ENCODE data around the gene ZC3H13. TPM values are rescaled to one million over a fixed set of nuclear protein-coding genes. Genes with fewer than 3 reads are reported as not detected.

Gene ZC3H13
- total RNA-seq, 1 donor: 33.1 TPM

DNA sequence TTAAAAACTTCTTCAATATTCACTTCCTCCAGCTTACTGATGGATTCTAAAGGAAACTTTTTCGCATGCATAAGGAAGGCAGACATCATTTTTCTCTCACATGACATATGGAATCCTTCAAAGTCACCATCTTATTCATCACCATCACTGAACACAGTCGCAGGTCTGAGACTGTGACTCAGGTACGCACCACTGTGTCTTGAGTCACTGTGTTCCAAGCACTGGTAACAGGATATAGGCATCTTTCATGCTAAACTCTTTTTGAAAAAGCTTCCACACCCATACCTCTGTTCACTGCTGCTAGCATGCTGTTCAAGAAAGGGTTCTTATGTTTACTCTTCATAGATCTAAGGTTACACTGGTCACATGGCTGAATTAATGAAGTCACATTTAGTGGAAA is 133.9 kb downstream of the ZC3H13 start:
- DNase-seq (ENCODE audit: low read depth): no peak
- TF ChIP-seq, protein P1, sequence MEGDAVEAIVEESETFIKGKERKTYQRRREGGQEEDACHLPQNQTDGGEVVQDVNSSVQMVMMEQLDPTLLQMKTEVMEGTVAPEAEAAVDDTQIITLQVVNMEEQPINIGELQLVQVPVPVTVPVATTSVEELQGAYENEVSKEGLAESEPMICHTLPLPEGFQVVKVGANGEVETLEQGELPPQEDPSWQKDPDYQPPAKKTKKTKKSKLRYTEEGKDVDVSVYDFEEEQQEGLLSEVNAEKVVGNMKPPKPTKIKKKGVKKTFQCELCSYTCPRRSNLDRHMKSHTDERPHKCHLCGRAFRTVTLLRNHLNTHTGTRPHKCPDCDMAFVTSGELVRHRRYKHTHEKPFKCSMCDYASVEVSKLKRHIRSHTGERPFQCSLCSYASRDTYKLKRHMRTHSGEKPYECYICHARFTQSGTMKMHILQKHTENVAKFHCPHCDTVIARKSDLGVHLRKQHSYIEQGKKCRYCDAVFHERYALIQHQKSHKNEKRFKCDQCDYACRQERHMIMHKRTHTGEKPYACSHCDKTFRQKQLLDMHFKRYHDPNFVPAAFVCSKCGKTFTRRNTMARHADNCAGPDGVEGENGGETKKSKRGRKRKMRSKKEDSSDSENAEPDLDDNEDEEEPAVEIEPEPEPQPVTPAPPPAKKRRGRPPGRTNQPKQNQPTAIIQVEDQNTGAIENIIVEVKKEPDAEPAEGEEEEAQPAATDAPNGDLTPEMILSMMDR (IDR thresholded peaks at IDR 0.05; ENCODE audit: insufficient read depth, low read length): no peak
- no peak overlapping the region for H3K4me3 ChIP-seq (ENCODE audit: low read depth, low read length)

DNA sequence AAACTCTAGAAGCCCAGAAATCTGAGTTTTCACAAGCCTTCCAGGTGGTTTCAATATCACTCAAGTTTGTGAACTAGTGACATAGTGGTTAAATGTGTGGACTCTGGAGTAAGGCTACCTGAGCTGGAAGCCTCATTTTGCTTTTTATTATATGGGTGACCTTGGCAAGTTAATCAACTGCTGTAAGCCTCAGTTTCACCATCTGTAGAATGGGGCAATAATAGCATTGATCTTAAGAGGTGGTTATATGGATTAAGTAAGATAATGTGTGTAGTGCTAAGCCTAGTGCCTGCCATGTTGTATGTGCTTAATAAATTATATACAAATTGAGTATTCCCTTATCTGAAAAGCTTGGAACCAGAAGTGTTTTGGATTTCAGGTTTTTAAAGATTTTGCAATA is 135.5 kb downstream of the ZC3H13 start:
- H3K4me3 ChIP-seq (ENCODE audit: low read depth, low read length): no peak overlapping the region
- DNase-seq (ENCODE audit: low read depth): no peak
- TF ChIP-seq, protein P1 (IDR thresholded peaks at IDR 0.05; ENCODE audit: insufficient read depth, low read length): no peak

DNA sequence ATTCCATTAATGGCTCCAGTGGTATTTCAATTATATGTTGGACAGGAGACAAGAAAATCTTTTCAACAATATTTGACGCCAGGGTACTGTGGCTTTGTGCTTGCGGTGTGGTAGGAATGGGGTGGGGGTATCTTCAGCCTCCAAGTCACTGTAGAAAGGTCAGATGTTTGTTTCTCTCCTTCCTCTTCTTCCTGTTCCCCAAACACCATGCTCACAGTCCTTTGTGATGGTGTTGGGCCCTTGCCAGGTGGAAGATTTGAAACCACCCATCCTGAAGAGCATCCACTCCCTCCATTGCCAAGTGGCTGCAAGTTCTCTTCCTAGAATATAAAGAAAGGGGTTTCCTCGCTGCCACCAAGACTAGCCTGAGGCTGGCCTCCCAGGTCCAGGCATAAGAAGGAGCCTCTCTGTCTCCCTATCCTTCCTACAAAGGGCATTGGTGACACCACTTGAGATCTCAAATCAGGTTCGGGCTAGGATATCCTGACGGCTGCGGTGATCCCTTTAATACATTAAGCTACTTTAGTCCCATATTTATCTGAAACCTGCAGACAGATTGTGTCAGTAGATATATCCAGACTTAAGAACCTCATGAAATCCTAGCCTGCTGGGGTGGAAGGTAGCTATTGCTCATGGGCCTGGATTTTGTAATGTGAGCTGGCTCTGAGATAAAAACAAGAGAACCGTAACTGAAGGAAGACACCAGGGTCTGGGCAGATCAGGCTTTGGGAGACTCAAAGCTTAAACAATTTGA is 136.7 kb downstream of the ZC3H13 start:
- no peak for DNase-seq (ENCODE audit: low read depth)
- no peak overlapping the region for H3K4me3 ChIP-seq (ENCODE audit: low read depth, low read length)
- TF ChIP-seq, protein P1 (IDR thresholded peaks at IDR 0.05; ENCODE audit: insufficient read depth, low read length): no peak

DNA sequence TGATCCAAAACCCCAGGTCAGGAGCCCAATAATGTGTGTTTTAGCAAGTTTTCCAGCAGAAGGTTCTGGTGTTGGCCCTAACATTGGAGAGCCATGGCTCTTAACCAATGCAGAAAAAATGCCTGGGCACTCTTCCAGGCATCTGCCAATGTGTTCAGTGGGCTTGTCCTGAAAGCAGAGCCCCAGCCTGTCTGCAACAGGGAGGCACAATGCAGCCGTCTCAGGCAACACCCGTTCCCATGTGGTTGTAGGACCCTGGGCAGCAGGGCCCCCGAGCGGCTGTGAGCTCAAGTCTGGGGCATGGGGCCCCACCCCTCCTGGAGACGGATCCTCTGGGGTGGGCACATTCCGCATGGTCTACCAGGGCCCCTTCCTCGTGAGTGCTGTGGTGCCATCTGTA is 142.9 kb downstream of the ZC3H13 start:
- DNase-seq (ENCODE audit: low read depth): no peak
- TF ChIP-seq, protein P1 (IDR thresholded peaks at IDR 0.05; ENCODE audit: insufficient read depth, low read length): no peak
- no peak overlapping the region for H3K4me3 ChIP-seq (ENCODE audit: low read depth, low read length)

DNA sequence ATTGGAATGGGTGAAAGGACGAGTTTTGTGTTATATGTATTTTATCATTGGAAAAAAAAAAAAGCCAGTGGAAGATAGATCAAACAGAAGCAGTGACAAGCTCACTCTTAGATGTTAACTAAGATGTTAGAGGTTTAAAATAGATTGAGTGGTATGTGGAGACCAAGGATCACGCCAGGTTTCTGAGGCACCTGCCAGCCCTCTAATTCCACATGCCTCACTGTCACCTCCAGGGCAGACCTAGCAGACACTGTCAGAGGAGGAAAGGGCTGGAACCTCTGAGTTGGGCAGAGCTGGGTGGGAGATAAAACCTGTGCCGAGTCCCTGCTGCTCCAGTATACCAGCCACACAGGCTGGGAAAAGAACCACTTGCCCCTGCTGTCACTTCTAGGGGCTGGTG is 143.5 kb downstream of the ZC3H13 start:
- TF ChIP-seq, protein P1 (IDR thresholded peaks at IDR 0.05; ENCODE audit: insufficient read depth, low read length): no peak
- no peak for DNase-seq (ENCODE audit: low read depth)

DNA sequence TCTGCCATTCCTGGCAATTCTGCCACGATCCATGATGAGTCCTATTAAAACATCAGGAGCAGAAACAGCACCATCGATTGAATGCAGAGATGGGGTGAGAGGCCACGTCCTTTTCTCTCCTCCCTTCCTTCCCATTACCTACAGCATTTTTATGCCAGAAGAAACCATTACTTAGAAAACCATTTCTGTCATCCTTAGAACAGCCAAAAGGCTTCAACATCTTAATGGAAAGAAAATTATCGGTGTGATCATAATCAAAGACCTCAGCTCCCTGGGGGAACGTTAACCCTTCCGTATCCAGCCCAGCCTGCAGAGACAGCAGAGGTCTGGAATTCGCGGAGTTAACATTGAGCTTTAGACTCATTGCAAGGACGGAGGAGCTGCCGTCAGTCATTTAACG is 145.0 kb downstream of the ZC3H13 start:
- H3K4me3 ChIP-seq (ENCODE audit: low read depth, low read length): no peak overlapping the region
- TF ChIP-seq, protein P1 (IDR thresholded peaks at IDR 0.05; ENCODE audit: insufficient read depth, low read length): no peak
- no peak for DNase-seq (ENCODE audit: low read depth)

More for the DNA sequence above, 143.5 kb downstream of the ZC3H13 start:
- H3K4me3 ChIP-seq (ENCODE audit: low read depth, low read length): no peak overlapping the region

Other genes with a start within 250 kb of the ZC3H13 start
- gene SIAH3, start 201.0 kb downstream of the ZC3H13 start, total RNA-seq (ENCODE audit: low replicate concordance): not detected in 2 replicates
- gene CPB2, start 52.3 kb upstream of the ZC3H13 start, total RNA-seq (ENCODE audit: low replicate concordance): not detected in 2 replicates
- 0.25 and 0.99 TPM in 2 replicates for gene LCP1, start 129.4 kb upstream of the ZC3H13 start, total RNA-seq (ENCODE audit: low replicate concordance)
- gene LRRC63, start 159.2 kb upstream of the ZC3H13 start, total RNA-seq (ENCODE audit: low replicate concordance): 0.09 and 0.41 TPM in 2 replicates